ENCODE results near the gene CFAP20DC.

- TF ChIP-seq CTCF (IDR thresholded peaks at IDR 0.05) (no peak), POLR2AphosphoS5 (IDR thresholded peaks at IDR 0.05; ENCODE audit: insufficient read depth in 1 of 2, low read depth in 1 of 2) (no peak)
Measured at GRCh38 chr3:58713715-58714401, 336.0 kb downstream of the CFAP20DC start.

Measured in vagina (tissue), 2 donors.